Measurements from ENCODE around the gene TMEM63B.

GRCh38 chr6:44100088-44100550 is 27.2 kb upstream of the TMEM63B start:
- no peak for TF ChIP-seq CTCF (IDR thresholded peaks at IDR 0.05)
- TF ChIP-seq POLR2A (IDR thresholded peaks at IDR 0.05) = no peak

Measured in lower leg skin (tissue), 3 donors.